HepG2 (cell line): ENCODE results near the gene CST11. TPM values are rescaled to one million over a fixed set of nuclear protein-coding genes. Genes with fewer than 3 reads are reported as not detected.

Experiments used
- CENPT ChIP-seq: sonication (generic); formaldehyde crosslinking; IDR thresholded peaks from 2 replicates; pipeline ENCODE4 v1.8.0; 2022; ENCODE audit warnings: low read depth, mild to moderate bottlenecking, moderate library complexity, missing genetic modification reagents
- HOXA9 ChIP-seq: sonication (generic); formaldehyde crosslinking; IDR thresholded peaks from 2 replicates; pipeline ENCODE4 v1.8.1; 2022; ENCODE audit warnings: missing genetic modification reagents, mild to moderate bottlenecking, moderate library complexity, borderline replicate concordance
- IRF2 ChIP-seq: IDR thresholded peaks from 2 replicates; pipeline ENCODE4 v1.6.1; 2018; ENCODE audit warnings: missing genetic modification reagents, missing compliant biosample characterization
- KAT2B ChIP-seq: fragments of 150-350 bp; IDR thresholded peaks from 2 replicates; pipeline ENCODE4 v1.6.1; 2014; ENCODE audit warnings: low read depth, low read length, borderline replicate concordance
- KLF16 ChIP-seq, 2 experiments: sonication (generic) in 1 of 2; formaldehyde crosslinking in 1 of 2; IDR thresholded peaks; 2 replicates each; pipeline versions ENCODE4 v1.6.1 to v1.8.0; 2016 to 2023; ENCODE audit warnings: missing genetic modification reagents in 2 of 2, missing compliant biosample characterization in 1 of 2
- NCOA5 ChIP-seq: sonication (generic); formaldehyde crosslinking; IDR thresholded peaks from 2 replicates; pipeline ENCODE4 v1.4.0; 2020; ENCODE audit warnings: missing genetic modification reagents
- NFE2 ChIP-seq: sonication (generic); formaldehyde crosslinking; IDR thresholded peaks from 2 replicates; pipeline ENCODE4 v1.4.0; 2020; ENCODE audit warnings: missing genetic modification reagents
- NRL ChIP-seq: sonication (generic); formaldehyde crosslinking; IDR thresholded peaks from 2 replicates; pipeline ENCODE4 v1.5.0; 2020; ENCODE audit warnings: missing genetic modification reagents, mild to moderate bottlenecking, moderate library complexity, borderline replicate concordance
- PITX1 ChIP-seq: sonication (generic); formaldehyde crosslinking; IDR thresholded peaks from 2 replicates; pipeline ENCODE4 v1.5.1; 2020; ENCODE audit warnings: mild to moderate bottlenecking, missing genetic modification reagents
- POGK ChIP-seq: sonication (generic); formaldehyde crosslinking; conservative IDR thresholded peaks from 2 replicates; pipeline ENCODE4 v1.8.0; 2022; ENCODE audit warnings: mild to moderate bottlenecking, moderate library complexity, missing genetic modification reagents
- POLR2A ChIP-seq, 2 experiments: IDR thresholded peaks; 2 replicates each; pipeline ENCODE4 v1.6.1; 2011; ENCODE audit warnings: low read depth in 2 of 2, low read length in 2 of 2, mild to moderate bottlenecking in 1 of 2, moderate library complexity in 1 of 2; ENCODE audit not compliant: insufficient read depth in 1 of 2
- RAD51 ChIP-seq: fragments of 450-650 bp; IDR thresholded peaks from 2 replicates; pipeline ENCODE4 v1.6.1; 2016; ENCODE audit warnings: borderline replicate concordance
- SALL2 ChIP-seq: sonication (generic); formaldehyde crosslinking; IDR thresholded peaks from 2 replicates; pipeline ENCODE4 v1.8.1; 2023; ENCODE audit warnings: mild to moderate bottlenecking, missing genetic modification reagents, inconsistent platforms
- ZFP36L2 ChIP-seq: sonication (generic); formaldehyde crosslinking; IDR thresholded peaks from 2 replicates; pipeline ENCODE4 v1.4.0; 2020; ENCODE audit warnings: missing genetic modification reagents
- ZHX1 ChIP-seq: sonication (generic); formaldehyde crosslinking; IDR thresholded peaks from 2 replicates; pipeline ENCODE4 v1.8.1; 2022; ENCODE audit warnings: low read depth, mild to moderate bottlenecking, missing genetic modification reagents
- ZNF121 ChIP-seq: sonication (generic); formaldehyde crosslinking; IDR thresholded peaks from 2 replicates; pipeline ENCODE4 v1.5.0; 2020; ENCODE audit warnings: mild to moderate bottlenecking, missing genetic modification reagents
- ZNF274 ChIP-seq: sonication (generic); formaldehyde crosslinking; IDR thresholded peaks from 2 replicates; pipeline ENCODE4 v1.5.1; 2020; ENCODE audit warnings: mild to moderate bottlenecking, missing genetic modification reagents
- ZNF501 ChIP-seq: sonication (generic); formaldehyde crosslinking; IDR thresholded peaks from 2 replicates; pipeline ENCODE4 v1.5.1; 2020; ENCODE audit warnings: mild to moderate bottlenecking, moderate library complexity, missing genetic modification reagents
- ZNF576 ChIP-seq: sonication (generic); formaldehyde crosslinking; IDR thresholded peaks from 2 replicates; pipeline ENCODE4 v1.4.0; 2020; ENCODE audit warnings: mild to moderate bottlenecking, missing genetic modification reagents
- ZNF766 ChIP-seq: sonication (generic); formaldehyde crosslinking; IDR thresholded peaks from 2 replicates; pipeline ENCODE4 v1.5.0; 2020; ENCODE audit warnings: missing genetic modification reagents, borderline replicate concordance
- ZNF777 ChIP-seq: sonication (generic); formaldehyde crosslinking; IDR thresholded peaks from 2 replicates; pipeline ENCODE4 v1.4.0; 2020; ENCODE audit warnings: missing genetic modification reagents
- polyA plus RNA-seq, 8 experiments: library from polyadenylated mRNA; depleted of rRNA in 3 of 8; stranded (reverse) in 7 of 8; unstranded in 1 of 8; fragments of >200 nt; fragmentation: Illumina TruSeq in 4 of 8; extraction: Trizol in 4 of 8; gene quantifications; 2 replicates each; pipeline versions ENCODE4 v1.2.1 to v1.2.3, GENCODE V29; 2011 to 2016; ENCODE audit warnings: low read depth in 4 of 8, missing spikeins in 1 of 8, mixed read lengths in 1 of 8; ENCODE audit not compliant: insufficient read depth in 1 of 8
- total RNA-seq, 5 experiments: library from RNA; depleted of rRNA; stranded (reverse); fragments of >200 nt; fragmentation: Illumina TruSeq; extraction: Trizol; gene quantifications; 2 replicates each; pipeline ENCODE4 v1.2.3, GENCODE V29; 2016; ENCODE audit warnings: low read depth in 1 of 5
- TF ChIP-seq, protein P1 (sequence below): sonication (generic); formaldehyde crosslinking; IDR thresholded peaks from 2 replicates; pipeline ENCODE4 v1.8.0; 2022; ENCODE audit warnings: mild to moderate bottlenecking, missing genetic modification reagents, moderate library complexity
- TF ChIP-seq, protein P2 (sequence below): sonication (generic); formaldehyde crosslinking; IDR thresholded peaks from 2 replicates; pipeline ENCODE4 v1.8.0; 2022; ENCODE audit warnings: low read depth, missing genetic modification reagents

The CST11 gene
- total and polyA plus RNA-seq, 2 of the 13 experiments (the other 11 are each of a cell fraction or from before 2014, with no cell fraction given) = not detected

DNA sequence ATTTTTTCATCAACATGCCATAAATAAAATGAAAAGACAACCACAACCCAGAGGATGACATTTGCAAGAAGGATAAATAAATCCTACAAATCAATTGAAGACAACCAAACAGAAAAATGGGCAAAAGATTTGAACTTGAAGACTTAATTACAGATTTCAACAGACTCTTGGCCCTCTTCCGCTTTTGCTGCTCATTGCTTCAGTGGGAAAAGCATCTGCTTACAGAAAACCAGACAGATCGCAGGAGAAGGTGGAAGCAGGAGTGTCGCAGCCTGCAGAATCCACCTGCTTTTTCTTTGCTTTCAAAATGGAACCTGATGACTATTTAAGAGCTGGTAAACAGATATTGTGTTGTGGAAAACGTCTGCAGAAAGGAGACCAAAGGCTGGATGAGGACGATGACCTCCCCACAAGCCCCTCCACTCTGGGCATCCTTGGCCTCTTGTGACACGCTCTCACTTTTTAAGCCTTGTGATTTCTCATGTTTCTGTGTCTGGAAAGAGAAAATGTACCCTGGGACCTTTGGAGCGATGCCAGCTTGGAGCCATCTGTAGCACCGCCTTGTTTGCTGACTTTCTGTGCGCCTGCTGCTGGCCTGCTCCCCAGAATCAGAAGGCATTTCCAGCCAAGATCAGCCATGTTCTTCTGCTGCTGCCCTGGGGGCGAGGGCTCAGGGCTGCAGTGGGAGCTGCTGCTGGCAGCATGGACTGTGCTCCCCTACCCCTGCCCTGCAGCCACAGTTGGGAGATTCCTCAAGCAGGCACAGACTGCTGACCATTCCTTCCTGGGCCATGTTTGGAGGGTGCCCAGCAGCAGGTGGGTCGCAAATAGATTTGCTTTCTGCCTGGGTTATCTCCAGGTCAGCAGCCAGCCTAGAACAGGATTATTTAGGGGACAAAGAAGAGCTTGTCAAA, 16.8 kb downstream of the CST11 start (continued):
- TF ChIP-seq ZFP36L2 (CRISPR knock-in tag) = no peak
- TF ChIP-seq NRL = peak; percentile 94
- TF ChIP-seq HOXA9 (CRISPR knock-in tag) = no peak
- TF ChIP-seq IRF2 (CRISPR knock-in tag) = no peak
- no peak for TF ChIP-seq NCOA5 (CRISPR knock-in tag)
- TF ChIP-seq, protein P1, sequence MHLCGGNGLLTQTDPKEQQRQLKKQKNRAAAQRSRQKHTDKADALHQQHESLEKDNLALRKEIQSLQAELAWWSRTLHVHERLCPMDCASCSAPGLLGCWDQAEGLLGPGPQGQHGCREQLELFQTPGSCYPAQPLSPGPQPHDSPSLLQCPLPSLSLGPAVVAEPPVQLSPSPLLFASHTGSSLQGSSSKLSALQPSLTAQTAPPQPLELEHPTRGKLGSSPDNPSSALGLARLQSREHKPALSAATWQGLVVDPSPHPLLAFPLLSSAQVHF (CRISPR knock-in tag) = no peak
- TF ChIP-seq NFE2 (CRISPR knock-in tag) = no peak
- TF ChIP-seq RAD51 = no peak
- peak; percentile 74; the same call in 1 of the 2 replicates for TF ChIP-seq ZHX1 (CRISPR knock-in tag)
- TF ChIP-seq ZNF501 (CRISPR knock-in tag) = peak; percentile 85; the same call in 1 of the 2 replicates
- TF ChIP-seq ZNF777 (CRISPR knock-in tag) = no peak
- TF ChIP-seq CENPT (CRISPR knock-in tag) = no peak
- peak; percentile 54; the same call in 1 of the 2 replicates for TF ChIP-seq PITX1 (CRISPR knock-in tag)
- 0 out of 4 replicates have a peak, but pooled peaks of 1 of the 2 experiments have one; percentile 43 for TF ChIP-seq POLR2A (IDR thresholded peaks at IDR 0.05; ENCODE audit: insufficient read depth in 1 of 2, low read depth in 2 of 2, low read length in 2 of 2)
- no peak for TF ChIP-seq POGK
- TF ChIP-seq, protein P2, sequence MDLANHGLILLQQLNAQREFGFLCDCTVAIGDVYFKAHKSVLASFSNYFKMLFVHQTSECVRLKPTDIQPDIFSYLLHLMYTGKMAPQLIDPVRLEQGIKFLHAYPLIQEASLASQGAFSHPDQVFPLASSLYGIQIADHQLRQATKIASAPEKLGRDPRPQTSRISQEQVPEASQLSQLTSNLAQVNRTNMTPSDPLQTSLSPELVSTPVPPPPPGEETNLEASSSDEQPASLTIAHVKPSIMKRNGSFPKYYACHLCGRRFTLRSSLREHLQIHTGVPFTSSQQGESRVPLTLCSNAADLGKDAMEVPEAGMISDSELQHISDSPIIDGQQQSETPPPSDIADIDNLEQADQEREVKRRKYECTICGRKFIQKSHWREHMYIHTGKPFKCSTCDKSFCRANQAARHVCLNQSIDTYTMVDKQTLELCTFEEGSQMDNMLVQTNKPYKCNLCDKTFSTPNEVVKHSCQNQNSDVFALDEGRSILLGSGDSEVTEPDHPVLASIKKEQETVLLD = no peak
- 0 out of 2 replicates have a peak, but pooled peaks have one; percentile 52 for TF ChIP-seq SALL2 (CRISPR knock-in tag)
- no peak for TF ChIP-seq ZNF576 (CRISPR knock-in tag)
- no peak for TF ChIP-seq KAT2B
- peak; percentile 24; the same call in 1 of the 2 replicates for TF ChIP-seq ZNF274 (CRISPR knock-in tag)
- peak in 1 of 2 experiments; percentile 32; a peak in 1 of 4 replicates for TF ChIP-seq KLF16 (CRISPR knock-in tag; IDR thresholded peaks at IDR 0.05)
- peak; percentile 63; the same call in 1 of the 2 replicates for TF ChIP-seq ZNF766
- TF ChIP-seq ZNF121 (CRISPR knock-in tag) = no peak; the same call in 1 of the 2 replicates
